OCI-LY7 (cell line): ENCODE results near the gene CLPTM1.

Experiments used
- CTCF ChIP-seq: fragments of 200-600 bp; sonication (generic); conservative IDR thresholded peaks from 2 replicates; pipeline ENCODE4 v1.5.1; 2014; ENCODE audit warnings: mild to moderate bottlenecking, antibody characterized with exemption, low read length, moderate library complexity, mixed read lengths
- EZH2phosphoT487 ChIP-seq: fragments of 200-600 bp; sonication (generic); IDR thresholded peaks from 2 replicates; pipeline ENCODE4 v1.6.1; 2018; ENCODE audit warnings: low read depth, borderline replicate concordance, mild to moderate bottlenecking, mixed run types, antibody characterized with exemption, low read length, moderate library complexity, mixed read lengths

DNA sequence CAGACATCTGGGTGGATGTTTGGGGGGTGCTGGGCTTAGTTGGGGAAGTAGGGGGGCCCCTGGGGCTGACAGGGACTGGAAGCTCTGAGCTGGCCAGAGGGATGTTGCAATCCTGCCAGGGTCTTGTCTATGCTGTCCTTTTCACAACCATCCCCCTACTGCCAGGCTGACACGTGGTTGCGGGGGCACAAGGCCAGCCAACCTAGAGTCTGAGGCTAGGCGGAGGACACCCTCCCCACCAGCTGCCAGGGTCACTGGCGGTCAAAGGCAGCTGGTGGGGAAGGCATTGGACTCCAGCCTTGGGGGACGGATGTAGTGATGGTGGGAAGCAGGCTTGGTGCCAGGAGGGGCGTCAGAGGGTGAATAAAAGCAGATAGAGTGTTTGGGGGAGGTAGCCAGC lies 42.3 kb upstream of the CLPTM1 start:
- TF ChIP-seq CTCF: no peak
- no peak for TF ChIP-seq EZH2phosphoT487
